ENCODE data around the gene GLT8D1. TPM values are rescaled to one million over a fixed set of nuclear protein-coding genes. Genes with fewer than 3 reads are reported as not detected.

Gene GLT8D1
- total and polyA plus RNA-seq, 2 donors (not counting 1 experiment from before 2014, with no cell fraction given), result 28.1 to 28.7 TPM

- DNase-seq (no peak), ATAC-seq (ENCODE audit: low read depth) (no peak)
- H3K79me2 ChIP-seq (ENCODE audit: control insufficient read depth, insufficient read depth, low read length), result peaks cover 33% of the 10 kb centered on the region
- 75% methylated on average over 1 of the region's 1 CpG for WGBS (ENCODE audit: insufficient coverage)
- Mint-ChIP-seq H3K27ac (no peak overlapping the region), H3K4me1 (peaks cover 14% of the 10 kb centered on the region), H3K27me3 (no peaks in the 10 kb centered on the region), H3K4me3 (no peak overlapping the region), H3K9me3 (ENCODE audit: insufficient read depth) (no peaks in the 10 kb centered on the region)
- POLR2A ChIA-PET, result no interaction called here
- H3K27ac ChIP-seq (ENCODE audit: low read length in 2 of 2), result no peak overlapping the region
- no peaks in the 10 kb centered on the region for H3K9me3 ChIP-seq (ENCODE audit: control extremely low read depth in 1 of 3, control insufficient read depth in 2 of 3, insufficient read depth in 1 of 3, low read length in 2 of 3)
- no peaks in the 10 kb centered on the region for H3K27me3 ChIP-seq (replicated peaks in 1 of 4; ENCODE audit: control extremely low read depth in 1 of 4, control insufficient read depth in 3 of 4, insufficient read depth in 4 of 4, low read length in 3 of 4)
- H3K36me3 ChIP-seq (replicated peaks in 1 of 2; ENCODE audit: control extremely low read depth in 1 of 2, control insufficient read depth in 1 of 2, extremely low read depth in 1 of 2, insufficient read depth in 2 of 2, low read length in 1 of 2), result peaks cover 22 to 36% of the 10 kb centered on the region in 2 experiments
- H3K4me3 ChIP-seq (ENCODE audit: control extremely low read depth in 1 of 5, extremely low read depth in 1 of 5, insufficient read depth in 1 of 5, low read depth in 2 of 5, low read length in 4 of 5), result no peak overlapping the region
- intact Hi-C loops (cut with micrococcal nuclease), result no loop called here
- H4K20me1 ChIP-seq (ENCODE audit: control insufficient read depth, insufficient read depth, low read length, poor library complexity, severe bottlenecking), result peaks cover 4% of the 10 kb centered on the region
- no peak overlapping the region for H3K9ac ChIP-seq (ENCODE audit: low read length)
- H3K4me2 ChIP-seq (replicated peaks; ENCODE audit: low read depth, low read length, poor library complexity, severe bottlenecking), result no peak overlapping the region
- H2AFZ ChIP-seq (ENCODE audit: insufficient read depth, low read depth, low read length, poor library complexity, severe bottlenecking), result no peak overlapping the region
- CTCF ChIA-PET, result no interaction called here
- no peaks in the 10 kb centered on the region for H3K4me1 ChIP-seq (ENCODE audit: control insufficient read depth in 2 of 2, insufficient read depth in 2 of 2, low read length in 2 of 2)
- TF ChIP-seq, protein P1, sequence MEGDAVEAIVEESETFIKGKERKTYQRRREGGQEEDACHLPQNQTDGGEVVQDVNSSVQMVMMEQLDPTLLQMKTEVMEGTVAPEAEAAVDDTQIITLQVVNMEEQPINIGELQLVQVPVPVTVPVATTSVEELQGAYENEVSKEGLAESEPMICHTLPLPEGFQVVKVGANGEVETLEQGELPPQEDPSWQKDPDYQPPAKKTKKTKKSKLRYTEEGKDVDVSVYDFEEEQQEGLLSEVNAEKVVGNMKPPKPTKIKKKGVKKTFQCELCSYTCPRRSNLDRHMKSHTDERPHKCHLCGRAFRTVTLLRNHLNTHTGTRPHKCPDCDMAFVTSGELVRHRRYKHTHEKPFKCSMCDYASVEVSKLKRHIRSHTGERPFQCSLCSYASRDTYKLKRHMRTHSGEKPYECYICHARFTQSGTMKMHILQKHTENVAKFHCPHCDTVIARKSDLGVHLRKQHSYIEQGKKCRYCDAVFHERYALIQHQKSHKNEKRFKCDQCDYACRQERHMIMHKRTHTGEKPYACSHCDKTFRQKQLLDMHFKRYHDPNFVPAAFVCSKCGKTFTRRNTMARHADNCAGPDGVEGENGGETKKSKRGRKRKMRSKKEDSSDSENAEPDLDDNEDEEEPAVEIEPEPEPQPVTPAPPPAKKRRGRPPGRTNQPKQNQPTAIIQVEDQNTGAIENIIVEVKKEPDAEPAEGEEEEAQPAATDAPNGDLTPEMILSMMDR (IDR thresholded peaks at IDR 0.05), result no peak
- no peak for TF ChIP-seq EZH2 (IDR thresholded peaks at IDR 0.05; ENCODE audit: borderline replicate concordance, insufficient read depth, low read depth, low read length, poor library complexity, severe bottlenecking)
These were observed 33.9 kb downstream of the GLT8D1 start for GRCh38 chr3:52671676-52672075.

- intact Hi-C loops (cut with micrococcal nuclease), result no loop called here
- ChIA-PET CTCF (no interaction called here), POLR2A (no interaction called here)
- Histone ChIP-seq H3K4me1 (ENCODE audit: control insufficient read depth in 2 of 2, insufficient read depth in 2 of 2, low read length in 2 of 2) (no peaks in the 10 kb centered on the region), H3K4me2 (replicated peaks; ENCODE audit: low read depth, low read length, poor library complexity, severe bottlenecking) (no peak overlapping the region), H3K36me3 (replicated peaks in 1 of 2; ENCODE audit: control extremely low read depth in 1 of 2, control insufficient read depth in 1 of 2, extremely low read depth in 1 of 2, insufficient read depth in 2 of 2, low read length in 1 of 2) (peaks cover 22 to 34% of the 10 kb centered on the region in 2 experiments), H3K9ac (ENCODE audit: low read length) (no peak overlapping the region), H4K20me1 (ENCODE audit: control insufficient read depth, insufficient read depth, low read length, poor library complexity, severe bottlenecking) (peaks cover 4% of the 10 kb centered on the region), H2AFZ (ENCODE audit: insufficient read depth, low read depth, low read length, poor library complexity, severe bottlenecking) (no peak overlapping the region), H3K4me3 (ENCODE audit: control extremely low read depth in 1 of 5, extremely low read depth in 1 of 5, insufficient read depth in 1 of 5, low read depth in 2 of 5, low read length in 4 of 5) (no peak overlapping the region), H3K27ac (ENCODE audit: low read length in 2 of 2) (no peak overlapping the region), H3K79me2 (ENCODE audit: control insufficient read depth, insufficient read depth, low read length) (peaks cover 29% of the 10 kb centered on the region), H3K9me3 (ENCODE audit: control extremely low read depth in 1 of 3, control insufficient read depth in 2 of 3, insufficient read depth in 1 of 3, low read length in 2 of 3) (no peaks in the 10 kb centered on the region), H3K27me3 (replicated peaks in 1 of 4; ENCODE audit: control extremely low read depth in 1 of 4, control insufficient read depth in 3 of 4, insufficient read depth in 4 of 4, low read length in 3 of 4) (no peaks in the 10 kb centered on the region)
- Mint-ChIP-seq H3K27ac (no peak overlapping the region), H3K9me3 (ENCODE audit: insufficient read depth) (no peaks in the 10 kb centered on the region), H3K4me3 (no peak overlapping the region), H3K27me3 (no peaks in the 10 kb centered on the region), H3K4me1 (peaks cover 14% of the 10 kb centered on the region)
- TF ChIP-seq, protein P1 (IDR thresholded peaks at IDR 0.05), result no peak
- no peak for TF ChIP-seq EZH2 (IDR thresholded peaks at IDR 0.05; ENCODE audit: borderline replicate concordance, insufficient read depth, low read depth, low read length, poor library complexity, severe bottlenecking)
- ATAC-seq (ENCODE audit: low read depth), result no peak
- 80% methylated on average over 2 of the region's 9 CpGs for WGBS (ENCODE audit: insufficient coverage)
- no peak for DNase-seq
These were observed 34.7 kb downstream of the GLT8D1 start for GRCh38 chr3:52670621-52671521.
